K562 (cell line): ENCODE measurements around the gene SHISA7. TPM values are rescaled to one million over a fixed set of nuclear protein-coding genes. Genes with fewer than 3 reads are reported as not detected.

Experiments
- CBX3 ChIP-seq, 2 experiments: IDR thresholded peaks; 1 replicate in 1 of 2; 2 replicates in 1 of 2; pipeline ENCODE4 v1.6.1; 2012; ENCODE audit warnings: inconsistent platforms in 2 of 2, low read length in 2 of 2, borderline replicate concordance in 1 of 2, control low read depth in 1 of 2
- HMG20A ChIP-seq: fragments of 450-650 bp; formaldehyde crosslinking; conservative IDR thresholded peaks from 2 replicates; pipeline ENCODE4 v1.4.0; 2020; ENCODE audit warnings: mild to moderate bottlenecking, mixed read lengths
- JUN ChIP-seq, 2 experiments: sonication (generic) in 1 of 2; formaldehyde crosslinking in 1 of 2; IDR thresholded peaks; 2 replicates each; pipeline versions ENCODE4 v1.6.1 to v1.8.0; 2012 to 2022; ENCODE audit warnings: borderline replicate concordance in 2 of 2, mild to moderate bottlenecking in 2 of 2, improper control_type of control experiment in 1 of 2, low read depth in 1 of 2, low read length in 1 of 2, missing genetic modification reagents in 1 of 2
- PHB2 ChIP-seq: fragments of 450-650 bp; IDR thresholded peaks from 2 replicates; pipeline ENCODE4 v1.6.1; 2017; ENCODE audit warnings: low read depth
- RCOR1 ChIP-seq, 2 experiments: IDR thresholded peaks; 2 replicates each; pipeline ENCODE4 v1.6.1; 2012; ENCODE audit warnings: low read depth in 2 of 2, low read length in 2 of 2, borderline replicate concordance in 1 of 2, improper control_type of control experiment in 1 of 2
- TSC22D4 ChIP-seq: fragments of 450-650 bp; IDR thresholded peaks from 2 replicates; pipeline ENCODE4 v1.6.1; 2016; ENCODE audit warnings: missing genetic modification characterization, missing biosample characterization, control low read depth
- ZNF589 ChIP-seq: fragments of 200-800 bp; sonication (Bioruptor generic); IDR thresholded peaks from 2 replicates; pipeline ENCODE4 v1.6.1; 2016; ENCODE audit warnings: low read depth, missing genetic modification characterization, missing compliant biosample characterization
- polyA plus RNA-seq, 8 experiments: library from polyadenylated mRNA; depleted of rRNA in 4 of 8; stranded (reverse) in 5 of 8; unstranded in 3 of 8; fragments of >200 nt; fragmentation: Nextera tagmentation in 2 of 8; fragmentation: Illumina TruSeq in 1 of 8; extraction: Ambion mirVana in 2 of 8; extraction: Trizol in 1 of 8; gene quantifications; 2 replicates each; pipeline versions ENCODE4 v1.2.1 to v1.2.3, GENCODE V29; 2011 to 2014; ENCODE audit warnings: inconsistent platforms in 1 of 8, missing spikeins in 1 of 8
- total RNA-seq, 7 experiments: library from RNA; depleted of rRNA in 6 of 7; stranded (reverse); fragments of >200 nt in 6 of 7; fragmentation: Illumina TruSeq in 2 of 7; extraction: Trizol in 2 of 7; gene quantifications; 2 replicates each; pipeline versions ENCODE4 v1.2.1 to v1.2.3, GENCODE V29; 2011 to 2021; ENCODE audit warnings: low replicate concordance in 1 of 7
- TF ChIP-seq, protein P1 (sequence below): fragments of 200-800 bp; sonication (Bioruptor generic); IDR thresholded peaks from 2 replicates; pipeline ENCODE4 v1.6.1; 2017; ENCODE audit warnings: missing genetic modification characterization, missing compliant biosample characterization

The SHISA7 gene
- total and polyA plus RNA-seq, 9 of the 15 experiments (the other 6 are each of a cell fraction or from before 2014, with no cell fraction given), result 0.01 to 0.40 (median 0.07) TPM

DNA sequence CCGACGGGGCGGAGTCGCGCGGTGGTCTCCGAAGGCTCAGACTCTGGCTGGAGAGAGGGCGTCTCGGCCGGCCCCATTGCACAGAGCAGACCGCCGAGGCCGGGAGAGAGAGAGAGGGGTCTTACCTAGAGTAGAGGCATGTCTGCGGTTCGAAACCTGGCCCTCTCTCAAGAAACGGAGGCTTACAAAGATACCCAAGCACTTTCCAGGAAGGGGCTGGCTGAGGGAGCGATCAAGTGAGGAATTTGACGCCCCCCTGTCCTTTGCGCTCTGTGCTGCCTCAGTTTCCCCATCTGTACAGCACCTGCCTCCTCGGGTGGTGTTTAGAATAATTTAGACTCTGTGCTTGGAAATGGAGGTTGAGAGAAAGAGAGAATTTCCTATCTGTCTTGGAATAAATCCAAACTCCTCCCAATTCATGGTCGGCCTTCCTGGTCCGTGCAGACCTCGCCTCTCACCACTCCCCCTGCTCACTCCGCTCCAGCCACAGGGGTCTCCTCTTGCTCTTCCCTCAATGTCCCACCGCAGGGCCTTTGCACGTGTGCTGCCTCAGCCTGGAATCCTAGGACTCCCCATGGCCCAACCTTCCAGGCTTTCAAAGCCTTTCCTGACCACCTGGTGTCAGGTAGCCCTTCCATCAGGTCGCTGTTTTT is 19.0 kb upstream of the SHISA7 start (continued):
- TF ChIP-seq, protein P1, sequence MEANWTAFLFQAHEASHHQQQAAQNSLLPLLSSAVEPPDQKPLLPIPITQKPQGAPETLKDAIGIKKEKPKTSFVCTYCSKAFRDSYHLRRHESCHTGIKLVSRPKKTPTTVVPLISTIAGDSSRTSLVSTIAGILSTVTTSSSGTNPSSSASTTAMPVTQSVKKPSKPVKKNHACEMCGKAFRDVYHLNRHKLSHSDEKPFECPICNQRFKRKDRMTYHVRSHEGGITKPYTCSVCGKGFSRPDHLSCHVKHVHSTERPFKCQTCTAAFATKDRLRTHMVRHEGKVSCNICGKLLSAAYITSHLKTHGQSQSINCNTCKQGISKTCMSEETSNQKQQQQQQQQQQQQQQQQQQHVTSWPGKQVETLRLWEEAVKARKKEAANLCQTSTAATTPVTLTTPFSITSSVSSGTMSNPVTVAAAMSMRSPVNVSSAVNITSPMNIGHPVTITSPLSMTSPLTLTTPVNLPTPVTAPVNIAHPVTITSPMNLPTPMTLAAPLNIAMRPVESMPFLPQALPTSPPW, result 0 out of 2 replicates have a peak, but pooled peaks have one; percentile 8
- peak in 1 of 2 experiments; percentile 28; a peak in 1 of 3 replicates for TF ChIP-seq CBX3 (IDR thresholded peaks at IDR 0.05; ENCODE audit: borderline replicate concordance in 1 of 2, low read length in 2 of 2)
- no peak for TF ChIP-seq JUN (IDR thresholded peaks at IDR 0.05; ENCODE audit: borderline replicate concordance, low read depth, low read length)
- TF ChIP-seq JUN (CRISPR knock-in tag; IDR thresholded peaks at IDR 0.05; ENCODE audit: borderline replicate concordance), result no peak
- peak; percentile 21; the same call in 1 of the 2 replicates for TF ChIP-seq PHB2
- 0 out of 2 replicates have a peak, but pooled peaks have one; percentile 16 for TF ChIP-seq HMG20A (CRISPR knock-in tag)
- 0 out of 2 replicates have a peak, but pooled peaks have one; percentile 30 for TF ChIP-seq ZNF589 (CRISPR knock-in tag)
- TF ChIP-seq TSC22D4 (tag), result no peak
- peak in 1 of 2 experiments; percentile 22; a peak in 1 of 4 replicates for TF ChIP-seq RCOR1 (IDR thresholded peaks at IDR 0.05; ENCODE audit: borderline replicate concordance in 1 of 2, low read depth in 2 of 2, low read length in 2 of 2)
